ENCODE measurements around the gene EYA2.
A peak's percentile ranks its signal among the peaks of the same experiment; 100 is the strongest.

Gene EYA2

DNA sequence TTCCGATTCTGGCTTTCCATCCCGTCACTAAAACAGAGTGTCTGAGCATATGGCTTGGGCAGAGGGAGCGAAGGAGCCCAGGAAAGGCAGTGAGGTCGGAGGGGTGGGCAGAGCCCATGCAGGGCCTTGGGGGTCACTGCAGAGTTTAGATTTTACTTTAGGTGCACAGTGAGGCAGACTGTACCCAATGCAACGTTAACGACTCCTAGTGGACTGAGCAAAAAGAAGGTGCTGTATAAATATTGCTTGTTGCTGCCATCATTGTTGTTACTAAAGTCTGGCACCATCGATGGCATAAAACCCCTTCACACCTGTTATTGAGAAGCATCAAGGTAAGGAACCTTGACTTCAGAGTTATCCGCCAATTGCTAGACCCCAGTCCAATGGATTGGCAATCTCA, 119.0 kb downstream of the EYA2 start:
- no peak for DNase-seq

DNA sequence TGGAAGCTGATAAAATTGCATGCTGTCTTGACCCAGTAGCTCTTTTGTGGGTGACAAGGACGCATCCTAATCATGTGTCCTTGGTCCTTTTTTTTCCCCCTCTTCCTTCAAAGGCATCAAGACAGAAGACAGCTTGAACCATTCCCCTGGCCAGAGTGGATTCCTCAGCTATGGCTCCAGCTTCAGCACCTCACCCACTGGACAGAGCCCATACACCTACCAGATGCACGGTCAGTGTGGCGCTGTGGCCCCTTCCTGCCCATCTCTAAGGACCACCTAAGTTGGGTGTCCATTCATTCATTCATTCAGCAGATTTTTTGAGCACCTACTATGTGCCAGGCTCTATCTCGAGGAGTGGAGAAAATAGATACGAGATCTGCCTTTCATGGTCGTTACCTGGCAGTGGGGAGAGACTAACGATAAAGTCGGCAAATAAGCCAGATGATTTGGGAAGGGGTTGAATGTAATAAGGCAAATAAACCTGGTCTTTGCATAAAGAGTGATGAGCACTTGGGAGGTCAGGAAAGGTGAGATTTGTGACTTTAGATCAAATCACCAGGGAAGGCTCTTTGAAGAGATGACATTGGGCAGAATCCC, 121.5 kb downstream of the EYA2 start:
- no peak for DNase-seq

DNA sequence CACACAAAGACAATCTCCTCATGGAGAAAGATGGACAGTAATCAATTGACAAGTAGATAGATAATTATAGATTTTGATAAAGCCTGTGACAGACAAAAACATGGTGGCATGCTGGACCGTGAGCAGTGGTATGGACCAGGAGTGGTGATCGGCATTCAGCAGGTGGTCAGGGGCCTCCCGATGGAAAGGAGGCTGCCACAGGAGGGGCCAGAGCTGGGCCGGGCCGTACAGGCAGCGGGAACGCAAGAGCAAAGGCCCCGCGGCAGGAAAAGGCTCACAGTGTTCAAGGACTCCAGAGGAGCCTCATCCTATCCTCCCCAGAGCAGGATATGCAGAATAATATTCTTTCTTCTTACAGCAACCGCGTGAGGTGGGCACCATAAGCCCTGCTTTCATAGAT, 123.7 kb downstream of the EYA2 start:
- no peak for DNase-seq

DNA sequence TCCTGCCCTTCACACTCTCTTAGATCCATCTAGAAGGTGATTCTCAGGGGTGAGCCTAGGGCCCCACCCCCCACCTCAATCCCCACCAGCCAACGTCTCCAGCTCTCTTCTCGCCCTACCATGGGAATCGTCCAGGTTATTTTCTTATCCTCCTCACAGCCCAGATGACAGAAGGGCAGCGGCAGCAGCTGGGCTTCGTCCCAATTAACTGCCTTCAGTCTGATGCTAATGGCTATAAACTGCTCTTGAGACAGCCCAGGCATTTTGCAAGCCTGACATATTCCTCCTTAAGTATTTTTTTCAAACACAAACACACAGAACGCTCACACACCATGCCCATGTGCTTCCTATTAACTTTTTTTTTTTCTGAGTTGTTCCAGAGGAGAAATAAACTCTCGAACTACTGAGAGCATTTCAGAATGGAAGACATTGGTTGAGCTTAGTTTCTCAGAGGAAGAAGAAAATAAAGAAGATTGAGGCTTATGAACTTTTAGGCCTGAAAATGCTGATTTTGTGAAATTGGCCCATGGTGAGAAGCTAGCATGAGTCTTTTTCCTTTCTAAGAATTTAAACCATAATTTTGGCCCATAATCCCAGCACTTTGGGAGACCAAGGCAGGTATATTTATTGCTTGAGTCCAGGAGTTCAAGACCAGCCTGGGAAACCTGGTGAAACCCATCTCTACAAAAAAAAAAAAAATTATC, 124.6 kb downstream of the EYA2 start:
- peak; percentile 70 for DNase-seq

DNA sequence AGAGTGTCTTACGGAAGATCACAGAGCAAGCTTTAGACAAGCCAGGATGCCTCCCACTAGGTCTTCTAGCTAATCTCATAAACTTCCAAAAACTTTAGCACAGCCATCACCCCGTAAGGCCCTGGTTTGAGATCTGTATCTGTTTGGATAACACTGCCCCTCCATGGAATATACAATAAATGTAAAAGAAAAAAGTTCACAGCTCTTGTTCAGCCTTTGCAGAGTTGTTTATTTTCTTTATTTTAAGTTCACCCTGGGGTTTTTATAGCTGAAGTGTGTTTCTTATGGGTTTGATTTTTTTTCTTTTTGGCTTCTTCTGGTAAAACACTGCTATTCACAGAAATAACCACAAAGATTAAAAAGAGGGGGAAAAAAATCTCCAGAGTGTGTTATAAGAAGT, 125.6 kb downstream of the EYA2 start:
- DNase-seq, result peak; percentile 11

DNA sequence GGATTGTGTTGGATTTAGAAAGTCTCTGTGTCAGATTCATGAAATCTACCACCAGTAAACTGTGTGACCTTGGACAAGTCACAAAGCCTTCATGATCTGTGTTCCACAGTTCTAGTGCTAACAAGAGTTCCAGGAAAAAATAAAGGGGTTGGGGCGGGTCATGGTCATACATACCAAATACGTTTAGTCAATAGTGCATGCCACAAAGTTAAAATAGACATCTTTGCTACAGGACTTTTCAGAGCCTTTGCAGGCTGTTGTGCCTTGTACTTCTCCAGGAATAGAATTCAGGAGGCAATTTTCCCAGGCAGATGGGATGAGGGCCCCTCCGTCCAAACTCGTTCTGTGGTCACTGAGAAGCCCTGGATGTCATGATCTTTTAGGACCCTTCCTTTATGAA, 127.2 kb downstream of the EYA2 start:
- DNase-seq, result no peak

DNA sequence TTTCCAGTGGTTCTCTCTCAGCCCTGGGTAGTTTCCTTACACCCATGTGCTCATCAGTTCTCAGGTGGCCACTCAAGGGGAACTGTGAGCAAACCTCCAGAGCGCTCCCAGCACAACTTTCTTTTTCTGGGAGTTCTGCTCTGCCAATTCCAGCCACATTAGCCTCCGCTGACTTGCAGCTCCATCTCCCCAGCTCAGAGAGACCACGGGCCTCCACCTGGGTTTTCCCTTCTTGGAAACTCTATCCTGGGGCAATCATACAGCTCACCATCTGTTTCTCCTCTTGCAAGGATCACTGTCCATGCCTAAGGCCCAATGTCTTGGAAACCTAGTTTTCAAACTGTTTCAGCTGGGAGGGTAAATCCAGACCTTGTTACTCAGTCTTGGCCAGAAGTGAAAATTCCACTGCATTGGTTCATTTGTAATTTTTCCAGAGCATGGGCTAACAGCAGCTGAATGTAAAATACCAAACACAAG, 129.9 kb downstream of the EYA2 start:
- peak; percentile 12 for DNase-seq

DNA sequence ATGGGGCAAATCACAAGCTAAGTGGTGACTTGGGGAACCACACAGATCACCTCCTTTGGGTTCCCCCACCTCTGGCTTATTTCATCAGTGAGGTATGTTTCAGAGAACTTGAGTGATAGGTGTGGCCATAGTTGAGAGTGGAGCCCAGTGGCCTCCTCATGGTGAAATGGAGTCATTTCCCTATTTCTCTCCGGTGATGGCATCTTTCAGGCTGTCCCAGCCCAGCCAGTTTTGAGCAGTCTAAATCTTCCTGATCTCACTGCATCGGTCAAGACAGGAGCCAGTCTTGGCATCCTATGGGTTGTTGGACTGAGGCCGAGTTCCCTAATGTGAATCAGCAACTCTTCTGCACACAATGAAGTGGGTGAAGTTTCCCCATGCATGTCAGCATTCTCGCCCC, 132.4 kb downstream of the EYA2 start:
- no peak for DNase-seq

DNA sequence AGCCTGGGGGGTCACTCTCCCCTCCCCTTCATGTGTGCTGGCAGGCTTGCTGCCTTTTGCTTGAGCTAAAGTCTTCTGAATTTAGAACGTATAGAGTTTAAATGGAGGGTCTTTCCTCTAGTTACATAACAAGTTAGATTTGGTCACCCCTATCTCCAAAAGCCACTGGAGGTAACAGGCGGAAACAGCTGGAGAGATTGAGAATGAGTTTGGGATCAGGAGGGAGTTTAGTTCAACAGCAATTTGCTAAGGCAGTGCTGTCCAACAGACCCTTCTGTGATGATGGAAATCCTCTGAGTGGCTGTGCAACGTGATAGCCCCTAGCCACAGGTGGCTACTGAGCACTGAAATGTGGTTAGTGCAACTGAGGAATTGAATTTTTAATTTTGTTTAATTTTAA, 132.8 kb downstream of the EYA2 start:
- no peak for DNase-seq

DNA sequence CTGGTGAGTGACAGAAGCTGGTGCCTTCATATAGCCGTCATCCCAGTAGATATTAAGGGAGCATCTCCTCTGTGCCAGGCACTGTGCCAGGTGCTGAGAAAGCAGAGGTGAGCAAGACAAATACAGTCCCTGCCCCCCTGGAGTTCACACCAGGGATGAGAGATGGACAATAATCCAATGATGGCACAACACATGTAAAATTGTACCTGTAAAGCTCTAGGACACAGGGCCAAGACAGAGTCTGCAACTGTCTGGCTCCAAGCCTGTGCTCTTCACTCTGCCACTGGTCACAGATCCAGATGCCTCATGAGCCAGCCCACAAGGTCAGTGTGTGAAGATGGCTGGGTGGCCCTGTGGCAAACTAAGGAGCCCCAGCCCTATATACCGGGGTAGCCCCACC, 133.8 kb downstream of the EYA2 start:
- DNase-seq, result no peak

DNA sequence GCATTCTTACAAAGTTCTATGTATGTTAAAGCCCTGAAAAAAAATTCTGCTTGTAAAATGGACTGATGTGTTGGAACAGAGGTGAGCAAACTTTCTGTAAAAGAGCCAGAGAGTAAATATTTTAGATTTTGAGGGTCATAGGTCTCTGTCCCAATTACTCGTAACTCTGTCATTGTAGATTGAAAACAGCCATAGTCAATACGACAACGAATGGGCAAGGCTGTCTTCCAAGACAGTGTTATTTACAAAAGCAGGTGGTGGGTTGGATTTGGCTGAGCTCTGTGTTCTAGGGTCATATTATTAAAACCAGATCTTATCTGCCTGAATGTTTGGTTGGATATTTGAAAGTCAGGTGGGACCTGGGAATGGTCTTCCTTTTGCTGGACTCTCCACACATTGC, 135.2 kb downstream of the EYA2 start:
- no peak for DNase-seq

DNA sequence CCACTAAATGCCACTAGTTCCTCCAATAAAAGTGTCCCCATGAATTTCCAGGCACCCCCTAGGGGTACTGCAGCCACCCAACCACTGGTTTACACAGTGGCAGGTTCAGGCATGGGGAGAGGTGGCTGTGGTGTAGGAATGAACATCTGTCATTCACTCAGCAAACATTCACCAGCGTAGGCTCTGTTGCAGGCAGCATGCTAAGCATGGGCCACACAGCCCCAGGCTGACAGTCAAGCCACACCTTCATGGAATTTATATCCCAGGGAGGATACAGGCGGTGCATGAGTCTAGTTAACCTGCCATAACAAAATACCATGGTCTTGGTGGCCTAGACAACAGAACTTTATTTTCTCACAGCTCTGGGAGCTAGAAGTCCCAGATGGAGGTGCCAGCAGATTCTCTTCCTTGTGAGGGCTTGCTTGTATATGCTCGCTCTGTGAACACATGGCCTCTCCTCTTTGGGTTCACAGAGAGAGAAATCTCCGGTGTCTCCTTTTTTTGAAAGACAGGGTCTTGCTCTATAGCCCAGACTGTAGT, 135.7 kb downstream of the EYA2 start:
- DNase-seq, result no peak

DNA sequence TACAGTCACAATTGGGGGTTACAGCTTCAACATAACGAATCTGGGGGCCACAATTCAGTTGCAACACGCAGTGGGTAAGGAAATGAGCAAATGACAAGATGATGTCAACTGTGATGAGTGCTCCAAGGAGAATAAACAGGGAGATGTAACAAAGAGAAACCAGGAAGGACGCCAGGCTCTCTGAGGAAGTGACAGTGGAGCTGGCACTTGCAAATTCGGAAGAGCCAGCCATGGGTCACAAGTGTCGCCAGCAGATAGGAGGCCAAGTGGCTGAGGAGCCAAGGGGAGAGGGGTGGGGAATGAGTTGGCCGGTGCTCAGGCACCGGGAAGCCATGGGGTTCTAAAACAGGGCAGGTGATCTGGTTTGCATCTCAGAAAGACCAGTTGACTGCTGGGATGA, 136.4 kb downstream of the EYA2 start:
- no peak for DNase-seq

DNA sequence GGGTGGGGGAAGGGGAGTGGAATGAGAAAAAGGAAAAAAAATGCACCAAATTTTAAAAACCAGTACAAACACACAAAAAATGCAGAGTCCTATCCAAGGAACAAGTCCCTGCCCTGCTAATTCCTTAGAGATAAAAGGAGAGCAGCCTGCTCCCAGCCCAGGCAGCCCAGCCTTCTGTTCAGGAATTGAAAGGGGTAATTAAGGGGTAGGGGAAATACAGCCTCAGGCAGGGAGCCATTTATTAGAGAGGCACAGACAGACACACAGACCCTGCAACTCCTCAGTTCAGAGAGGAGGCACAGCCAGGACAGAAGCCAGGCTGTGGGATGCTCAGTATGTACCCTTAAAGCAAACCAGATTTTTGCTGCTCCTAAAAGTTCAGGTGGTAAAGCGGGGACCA, 137.2 kb downstream of the EYA2 start:
- no peak for DNase-seq

DNA sequence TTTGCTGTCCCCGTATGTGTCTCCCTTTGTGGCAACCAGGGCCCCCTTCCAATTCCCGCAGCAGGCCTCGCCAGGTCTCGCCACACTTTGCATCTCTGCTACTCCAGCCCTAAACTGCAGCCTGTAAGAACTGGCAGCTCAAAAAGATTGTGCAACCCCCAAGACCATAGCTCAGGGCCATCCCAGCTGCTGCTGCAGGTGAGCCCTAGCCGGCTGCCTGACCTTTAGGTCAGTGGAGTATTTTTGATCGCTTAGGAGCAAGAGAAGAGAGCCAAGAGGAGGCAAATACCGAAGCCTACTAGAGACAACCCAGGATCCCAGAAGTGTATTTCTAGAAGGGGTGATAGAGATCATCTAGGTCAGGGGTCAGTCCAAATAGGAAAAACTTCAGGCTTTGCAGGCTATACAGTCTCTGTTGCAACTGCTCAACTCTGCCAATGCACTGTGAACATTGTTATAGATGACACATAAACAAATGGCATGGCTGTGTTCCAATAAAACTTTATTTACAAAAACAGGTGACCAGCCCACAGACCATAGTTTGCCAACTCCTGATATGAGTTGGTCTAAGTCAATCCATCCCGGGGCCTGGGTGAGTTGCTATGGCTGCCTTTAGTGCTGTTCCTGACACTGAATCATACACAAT, 138.4 kb downstream of the EYA2 start:
- no peak for DNase-seq

DNA sequence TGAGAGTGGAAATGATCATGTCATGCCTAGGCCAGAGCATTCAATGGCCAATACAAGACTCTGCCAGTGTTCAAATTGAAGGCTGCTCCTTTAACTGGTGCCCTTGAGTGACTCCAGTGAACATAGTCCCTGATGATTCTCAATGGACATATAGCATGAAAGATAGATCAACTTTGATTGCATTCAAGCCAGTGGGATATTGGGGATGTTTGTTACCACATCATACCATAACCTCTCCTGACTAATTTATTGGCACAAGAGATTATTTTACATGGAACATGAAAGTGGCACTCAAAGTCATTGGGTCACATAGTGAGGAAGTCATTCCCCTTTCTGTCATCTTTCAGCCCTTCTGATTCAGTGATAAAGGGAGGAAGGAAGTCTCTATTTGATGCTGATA, 139.0 kb downstream of the EYA2 start:
- DNase-seq, result no peak

DNA sequence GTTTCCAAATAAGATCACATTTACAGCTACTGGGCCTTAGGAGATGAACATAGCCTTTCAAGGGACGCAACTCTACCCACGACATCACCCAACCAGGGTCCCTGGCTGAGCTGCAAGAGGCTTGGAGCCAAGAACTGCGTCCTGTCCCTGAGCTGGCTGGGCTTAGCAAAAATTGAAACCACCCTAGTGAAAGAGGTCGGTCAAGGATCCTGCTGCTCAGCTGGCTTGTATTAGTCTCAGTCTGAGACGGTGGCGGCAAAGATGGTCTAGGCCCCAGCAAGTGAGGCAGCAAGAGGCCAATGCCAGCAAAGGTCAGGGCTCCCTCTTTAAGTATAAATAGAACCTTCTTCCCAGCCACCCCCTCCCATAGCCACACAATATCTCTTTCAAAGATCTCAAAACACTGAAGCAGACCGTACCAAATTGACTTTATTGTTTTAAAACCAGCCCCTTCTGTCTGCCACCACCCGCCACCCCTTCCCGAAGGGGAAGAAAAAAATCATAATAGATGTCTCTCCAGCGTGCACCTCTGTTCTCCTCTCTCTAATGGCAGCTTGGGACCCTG, 140.5 kb downstream of the EYA2 start:
- no peak for DNase-seq

DNA sequence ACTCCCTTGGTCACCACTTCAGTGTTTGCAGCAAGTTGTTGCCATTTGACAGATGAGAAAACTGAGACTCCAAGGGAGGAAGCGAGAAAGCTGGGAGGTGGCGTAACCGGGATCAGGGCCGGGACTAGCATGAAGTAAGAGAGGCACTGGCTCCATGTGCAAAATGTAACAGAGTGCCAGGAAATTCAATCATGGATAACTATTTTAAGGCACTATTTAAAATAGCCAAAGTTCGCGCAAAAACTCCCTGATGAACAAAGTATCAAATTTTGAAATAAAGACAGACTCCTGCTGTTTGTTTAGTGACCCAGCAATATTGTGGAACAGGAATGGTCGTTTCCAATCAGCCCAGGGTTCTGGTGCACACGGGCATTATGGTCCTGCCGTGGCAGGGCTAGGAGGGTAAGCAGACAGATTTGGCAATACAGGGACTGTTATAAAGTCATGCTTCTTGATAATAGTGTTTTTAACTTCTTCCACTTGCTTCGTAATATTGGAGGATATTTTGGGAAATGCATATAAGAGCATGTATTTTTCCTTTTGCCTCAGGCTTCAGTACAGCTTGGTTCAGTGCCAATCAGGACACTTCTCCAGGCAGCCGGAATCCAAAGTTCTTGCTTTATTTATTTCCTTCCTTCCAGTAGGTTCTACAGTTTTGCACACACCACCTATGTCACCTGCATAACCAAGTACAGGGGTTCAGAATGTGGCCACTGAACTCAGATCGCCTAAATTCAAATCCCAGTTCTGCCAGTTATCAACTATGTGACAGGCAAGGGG, 141.6 kb downstream of the EYA2 start:
- no peak for DNase-seq

DNA sequence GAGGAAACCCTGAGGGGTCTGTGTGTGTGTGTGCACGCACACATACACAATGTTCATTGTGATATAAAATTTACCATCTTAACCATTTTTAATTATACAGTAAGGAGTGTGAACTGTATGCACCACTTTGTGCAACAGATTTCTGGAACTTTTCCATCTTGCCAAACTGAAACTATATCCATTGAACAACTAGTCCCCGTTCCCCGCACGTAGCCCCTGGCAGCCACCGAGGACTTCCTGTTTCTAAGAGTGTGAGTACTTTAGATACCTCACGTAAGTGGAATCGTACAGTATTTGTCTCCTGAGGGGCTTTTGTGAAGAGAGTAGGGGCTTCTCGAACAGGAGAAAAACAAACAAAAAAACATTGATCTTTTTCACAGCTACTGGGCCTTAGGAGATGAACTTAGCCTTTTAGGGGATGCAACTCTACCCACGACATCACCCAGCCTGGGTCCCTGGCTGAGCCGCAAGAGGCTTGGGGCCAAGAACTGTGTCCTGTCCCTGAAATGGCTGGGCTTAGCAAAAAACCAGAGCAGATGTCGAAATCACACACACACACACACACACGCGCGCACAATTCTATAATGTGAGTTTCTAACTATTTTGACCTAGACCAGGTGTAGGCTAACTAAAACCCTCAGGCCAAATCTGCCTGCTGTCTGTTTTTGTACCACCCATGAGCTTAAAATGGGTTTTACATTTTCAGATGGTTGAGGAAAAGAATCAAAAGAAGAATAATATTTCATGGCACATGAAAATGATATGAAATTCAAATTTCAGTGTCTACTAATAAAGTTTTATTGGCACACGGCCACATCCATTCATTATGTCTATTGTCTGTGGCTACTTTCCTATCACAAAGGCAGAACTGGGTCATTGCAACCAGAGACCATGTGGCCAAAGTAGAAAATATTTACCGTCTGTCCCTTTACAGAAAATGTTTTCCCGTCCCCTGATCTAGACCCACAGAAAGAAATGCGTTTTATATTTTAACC, 144.2 kb downstream of the EYA2 start:
- DNase-seq, result no peak

DNA sequence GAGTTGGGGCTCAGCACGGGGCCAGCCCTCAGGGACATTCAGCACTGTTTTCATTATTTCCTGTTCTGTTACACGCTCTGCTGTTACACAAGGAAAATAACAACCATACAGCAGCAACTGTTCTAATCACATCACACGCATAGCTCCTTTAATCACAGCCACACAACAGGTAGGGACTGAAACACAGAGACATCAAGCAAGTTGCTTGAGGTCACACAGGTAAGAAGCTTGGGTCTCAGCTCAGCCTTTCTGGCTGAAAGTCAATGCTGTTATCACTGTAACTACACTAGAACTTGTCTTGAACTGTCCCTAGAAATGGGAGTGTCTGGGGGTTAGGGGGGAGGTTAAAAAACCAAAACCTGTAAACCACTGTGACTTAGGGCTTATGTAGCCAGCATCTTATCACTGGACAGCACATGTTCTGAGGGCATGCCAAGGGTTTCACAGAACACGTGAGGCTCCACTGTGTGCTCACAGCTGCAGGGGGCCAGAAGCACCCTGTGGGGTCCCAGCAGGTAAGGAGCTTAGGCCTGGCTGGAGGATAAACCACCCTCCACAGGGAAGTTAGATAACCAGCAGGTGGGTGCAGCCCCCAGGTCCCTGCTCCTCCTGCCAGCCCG, 146.0 kb downstream of the EYA2 start:
- no peak for DNase-seq

DNA sequence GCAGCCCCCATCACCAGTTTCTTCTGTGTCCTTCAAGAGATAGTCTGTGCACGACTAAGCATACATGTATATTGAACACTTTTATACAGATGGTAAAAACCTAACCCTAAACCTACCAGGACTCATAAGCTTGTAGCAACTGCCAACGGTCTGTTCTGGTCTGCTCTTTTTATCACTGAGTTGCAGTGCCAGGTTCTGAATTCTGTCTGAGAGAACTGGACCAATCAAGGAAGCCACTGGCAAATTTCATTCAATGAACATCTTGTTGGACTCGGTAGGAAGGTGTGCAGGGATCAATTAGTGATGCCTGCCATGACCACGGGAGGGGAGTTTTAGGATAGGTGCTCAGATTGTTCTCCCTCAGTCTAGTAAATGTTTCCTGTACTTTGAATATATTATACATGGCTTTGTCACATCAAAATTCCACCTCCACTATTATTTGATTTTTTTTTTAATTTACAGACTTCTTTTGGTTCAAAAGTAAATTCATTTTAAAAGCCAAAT, 146.8 kb downstream of the EYA2 start:
- DNase-seq, result no peak
